Tibial nerve (tissue), 4 donors: ENCODE results near the gene WWC2. TPM values are rescaled to one million over a fixed set of nuclear protein-coding genes. Genes with fewer than 3 reads are reported as not detected.

Experiments
- DNase-seq, 2 donors: peaks; one replicate each; pipeline ENCODE4 v3.0.0-alpha.2; 2019; ENCODE audit warnings: low spot score in 2 of 2
- H3K27ac ChIP-seq, 4 donors: fragments of 200-600 bp; sonication (generic) in 3 of 4; one replicate each; pipeline ENCODE4 v1.5.1; 2017 to 2019; ENCODE audit warnings: mild to moderate bottlenecking in 1 of 4
- H3K27me3 ChIP-seq, 2 donors: fragments of 200-600 bp; sonication (generic) in 1 of 2; one replicate each; pipeline versions ENCODE4 v1.5.1 to v1.6.0; 2017 to 2019
- H3K36me3 ChIP-seq, 3 donors: fragments of 200-600 bp; sonication (generic); one replicate each; pipeline ENCODE4 v1.5.1; 2018 to 2019
- H3K4me1 ChIP-seq, 4 donors: fragments of 200-600 bp; sonication (generic) in 3 of 4; one replicate each; pipeline ENCODE4 v1.5.1; 2017 to 2019
- H3K4me3 ChIP-seq, 4 donors: fragments of 200-600 bp; sonication (generic) in 3 of 4; one replicate each; pipeline ENCODE4 v1.5.1; 2017 to 2019; ENCODE audit warnings: mild to moderate bottlenecking in 1 of 4, moderate library complexity in 1 of 4
- H3K9me3 ChIP-seq, 4 donors: fragments of 200-600 bp; sonication (generic) in 3 of 4; one replicate each; pipeline ENCODE4 v1.5.1; 2017 to 2019
- CTCF ChIP-seq, 5 experiments: fragments of 200-600 bp in 3 of 5; fragments of 450-650 bp in 2 of 5; sonication (generic) in 3 of 5; IDR thresholded peaks; one replicate each; pipeline ENCODE4 v1.5.1; 2016 to 2019; ENCODE audit warnings: antibody characterized with exemption in 5 of 5, mild to moderate bottlenecking in 3 of 5, moderate library complexity in 2 of 5
- EP300 ChIP-seq, 2 donors: sonication (generic); formaldehyde crosslinking; IDR thresholded peaks; one replicate each; pipeline ENCODE4 v1.6.1; 2017; ENCODE audit warnings: antibody characterized with exemption in 2 of 2, mild to moderate bottlenecking in 1 of 2
- POLR2A ChIP-seq, 2 donors: fragments of 450-650 bp; IDR thresholded peaks; one replicate each; pipeline ENCODE4 v1.6.1; 2017; ENCODE audit warnings: antibody characterized with exemption in 2 of 2, mild to moderate bottlenecking in 2 of 2, moderate library complexity in 2 of 2
- WGBS, 2 donors: methylation state at CpG; one replicate each; pipeline ENCODE4 v1.1.5; 2018; 5-methylcytosine and 5-hydroxymethylcytosine counted together
- total RNA-seq, 4 donors: library from RNA; depleted of rRNA; stranded (reverse); fragments of >200 nt; gene quantifications; one replicate each; pipeline ENCODE4 v1.1.0, GENCODE V29; 2016

WWC2 gene
- total RNA-seq, 4 donors from 2014 or later, result 38.2 to 60.9 (median 42.9) TPM

GRCh38 chr4:183289688-183290087 lies 190.6 kb downstream of the WWC2 start:
- Histone ChIP-seq H3K9me3 (no peaks in the 10 kb centered on the region), H3K4me1 (no peaks in the 10 kb centered on the region), H3K4me3 (no peak overlapping the region), H3K36me3 (peaks cover 0 to 84% (median 4%) of the 10 kb centered on the region in 3 donors), H3K27ac (no peak overlapping the region), H3K27me3 (no peaks in the 10 kb centered on the region)
- DNase-seq, result no peak
- WGBS, 2 donors, result 94 to 95% methylated on average over 5 of the region's 5 CpGs
- TF ChIP-seq CTCF (IDR thresholded peaks at IDR 0.05) (no peak), EP300 (IDR thresholded peaks at IDR 0.05) (no peak), POLR2A (IDR thresholded peaks at IDR 0.05) (no peak)

- H3K4me1 ChIP-seq, result no peaks in the 10 kb centered on the region
- TF ChIP-seq EP300 (IDR thresholded peaks at IDR 0.05) (no peak), CTCF (IDR thresholded peaks at IDR 0.05) (no peak), POLR2A (IDR thresholded peaks at IDR 0.05) (no peak)
- DNase-seq, result no peak
- no peak overlapping the region for H3K27ac ChIP-seq
- H3K27me3 ChIP-seq, result no peaks in the 10 kb centered on the region
- peaks cover 0 to 84% (median 4%) of the 10 kb centered on the region in 3 donors for H3K36me3 ChIP-seq
- no peak overlapping the region for H3K4me3 ChIP-seq
- WGBS, 2 donors, result 92 to 93% methylated on average over 2 of the region's 2 CpGs
- H3K9me3 ChIP-seq, result no peaks in the 10 kb centered on the region
Measured at GRCh38 chr4:183291070-183291469, 192.0 kb downstream of the WWC2 start.

GRCh38 chr4:183295711-183296110 lies 196.7 kb downstream of the WWC2 start:
- H3K4me1 ChIP-seq, result no peaks in the 10 kb centered on the region
- TF ChIP-seq CTCF (IDR thresholded peaks at IDR 0.05) (no peak), POLR2A (IDR thresholded peaks at IDR 0.05) (no peak), EP300 (IDR thresholded peaks at IDR 0.05) (no peak)
- H3K27ac ChIP-seq, result no peak overlapping the region
- DNase-seq, result no peak
- H3K36me3 ChIP-seq, result peaks cover 0 to 76% (median 0%) of the 10 kb centered on the region in 3 donors
- WGBS, 2 donors, result 86 to 89% methylated on average over 10 of the region's 10 CpGs
- no peaks in the 10 kb centered on the region for H3K9me3 ChIP-seq
- no peaks in the 10 kb centered on the region for H3K27me3 ChIP-seq
- no peak overlapping the region for H3K4me3 ChIP-seq

GRCh38 chr4:183297675-183298074 lies 198.6 kb downstream of the WWC2 start:
- DNase-seq, result no peak
- 94 to 96% methylated on average over 3 of the region's 3 CpGs for WGBS, 2 donors
- H3K27me3 ChIP-seq, result no peaks in the 10 kb centered on the region
- H3K9me3 ChIP-seq, result no peaks in the 10 kb centered on the region
- no peak overlapping the region for H3K27ac ChIP-seq
- no peak overlapping the region for H3K4me3 ChIP-seq
- no peaks in the 10 kb centered on the region for H3K4me1 ChIP-seq
- H3K36me3 ChIP-seq, result peaks cover 0 to 65% (median 0%) of the 10 kb centered on the region in 3 donors
- no peak for TF ChIP-seq CTCF (IDR thresholded peaks at IDR 0.05)
- no peak for TF ChIP-seq POLR2A (IDR thresholded peaks at IDR 0.05)
- TF ChIP-seq EP300 (IDR thresholded peaks at IDR 0.05), result no peak

GRCh38 chr4:183299464-183299863 lies 200.4 kb downstream of the WWC2 start:
- Histone ChIP-seq H3K36me3 (peaks cover 0 to 67% (median 0%) of the 10 kb centered on the region in 3 donors), H3K27me3 (no peaks in the 10 kb centered on the region), H3K4me3 (no peak overlapping the region), H3K4me1 (no peaks in the 10 kb centered on the region), H3K27ac (no peak overlapping the region), H3K9me3 (no peaks in the 10 kb centered on the region)
- WGBS, 2 donors, result 77 to 82% methylated on average over 2 of the region's 2 CpGs
- no peak for DNase-seq
- TF ChIP-seq POLR2A (IDR thresholded peaks at IDR 0.05) (no peak), CTCF (IDR thresholded peaks at IDR 0.05) (no peak), EP300 (IDR thresholded peaks at IDR 0.05) (no peak)
